ENCODE measurements around the gene SPPL2B.
"Not testable (repeated sequence)": the region's sequence is repeated elsewhere in the genome, so short reads cannot be mapped to it uniquely, and the experiment has no call there.

Gene SPPL2B

GRCh38 chr19:2328401-2329148 lies at the start of gene SPPL2B, which contains the start of gene LSM7:
TSS of gene SPPL2B (plus strand) at chr19:2328684. CDS start at chr19:2328710, 26 bp downstream.
TSS of gene LSM7 (minus strand) at chr19:2328586. CDS start at chr19:2328566, 20 bp downstream.
- DNase-seq: peak; percentile 93

- DNase-seq: no peak
Measured at GRCh38 chr19:2280633-2281264, 47.7 kb upstream of the SPPL2B start.

GRCh38 chr19:2281265-2282061 lies 47.0 kb upstream of the SPPL2B start:
- DNase-seq: not testable (repeated sequence)

- peak; percentile 48 for DNase-seq
Measured at GRCh38 chr19:2282062-2282861, 46.2 kb upstream of the SPPL2B start, which contains the start of gene PEAK3. TSS of gene PEAK3 (minus strand) at chr19:2282175. CDS start at chr19:2280931, 1,244 bp downstream.

GRCh38 chr19:2282862-2283237 lies 45.6 kb upstream of the SPPL2B start:
- no peak for DNase-seq

GRCh38 chr19:2283835-2284507 lies 44.5 kb upstream of the SPPL2B start:
- no peak for DNase-seq

- no peak for DNase-seq
Measured at GRCh38 chr19:2286402-2287140, 41.9 kb upstream of the SPPL2B start.

GRCh38 chr19:2287585-2288337 lies 40.7 kb upstream of the SPPL2B start:
- no peak for DNase-seq

- DNase-seq: no peak
Measured at GRCh38 chr19:2288338-2288817, 40.1 kb upstream of the SPPL2B start.

GRCh38 chr19:2288818-2289713 lies 39.4 kb upstream of the SPPL2B start:
- DNase-seq: no peak

- DNase-seq: peak; percentile 75
Measured at GRCh38 chr19:2289714-2290435, 38.6 kb upstream of the SPPL2B start.

- DNase-seq: peak; percentile 46
Measured at GRCh38 chr19:2290441-2291184, 37.9 kb upstream of the SPPL2B start.

GRCh38 chr19:2291185-2291751 lies 37.2 kb upstream of the SPPL2B start:
- DNase-seq: no peak

- no peak for DNase-seq
Measured at GRCh38 chr19:2294687-2295335, 33.7 kb upstream of the SPPL2B start.

- no peak for DNase-seq
Measured at GRCh38 chr19:2296141-2296540, 32.3 kb upstream of the SPPL2B start.

- no peak for DNase-seq
Measured at GRCh38 chr19:2300533-2300932, 28.0 kb upstream of the SPPL2B start.

Measured in CD4-positive, alpha-beta T cell treated with Interleukin-6 for 4 hours (primary cell).